ENCODE data around the gene CCL1.

DNA sequence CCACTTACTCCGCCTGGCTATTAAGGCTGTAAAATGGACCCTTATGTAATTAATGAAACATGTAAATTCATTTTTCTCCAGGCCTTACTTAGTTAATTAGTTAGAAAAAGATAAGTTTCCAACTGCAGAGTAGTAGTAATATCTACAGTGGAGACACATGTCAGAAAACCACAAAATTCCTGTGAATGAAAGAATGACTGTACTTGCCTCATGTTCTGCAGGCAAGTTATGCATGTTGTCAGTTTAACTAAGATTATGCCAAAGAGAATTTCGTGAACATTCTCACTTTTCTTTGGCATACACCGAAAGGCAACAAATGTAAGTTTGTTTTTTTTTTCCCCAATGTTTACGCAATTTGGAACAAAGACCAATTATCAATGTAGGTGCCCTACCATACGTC is 16.8 kb upstream of the CCL1 start:
- TF ChIP-seq CTCF (IDR thresholded peaks at IDR 0.05; ENCODE audit: low read depth, low read length, poor library complexity, severe bottlenecking) (no peak), EZH2phosphoT487 (IDR thresholded peaks at IDR 0.05; ENCODE audit: borderline replicate concordance, low read length) (no peak)
